Loucy (cell line): ENCODE measurements around the gene TJP1.
A peak's percentile ranks its signal among the peaks of the same experiment; 100 is the strongest.

Source experiments
- H2AFZ ChIP-seq: fragments of 200-600 bp; sonication (generic); 2 replicates; pipeline ENCODE4 v1.6.0; 2016; ENCODE audit warnings: antibody characterized with exemption, mild to moderate bottlenecking, low read length, moderate library complexity
- H3F3A ChIP-seq: fragments of 200-600 bp; 2 replicates; pipeline ENCODE4 v1.6.0; 2016; ENCODE audit warnings: antibody characterized with exemption, low read depth, mild to moderate bottlenecking
- H3K27me3 ChIP-seq: fragments of 200-600 bp; sonication (generic); 2 replicates; pipeline ENCODE4 v1.6.1; 2014; ENCODE audit warnings: low read length, mild to moderate bottlenecking; ENCODE audit not compliant: insufficient read depth, poor library complexity, severe bottlenecking
- H3K36me3 ChIP-seq: fragments of 200-600 bp; sonication (generic); 2 replicates; pipeline ENCODE4 v1.6.1; 2016; ENCODE audit warnings: low read length; ENCODE audit not compliant: insufficient read depth
- H3K4me1 ChIP-seq: fragments of 200-600 bp; sonication (generic); 2 replicates; pipeline ENCODE4 v1.5.1; 2014; ENCODE audit warnings: low read length, mild to moderate bottlenecking; ENCODE audit not compliant: insufficient read depth, poor library complexity, severe bottlenecking
- H3K4me2 ChIP-seq: fragments of 200-600 bp; sonication (generic); 2 replicates; pipeline ENCODE4 v1.6.0; 2014; ENCODE audit warnings: antibody characterized with exemption, low read length, low read depth, mild to moderate bottlenecking; ENCODE audit not compliant: poor library complexity, severe bottlenecking
- H3K4me3 ChIP-seq: fragments of 200-600 bp; sonication (generic); 2 replicates; pipeline ENCODE4 v1.5.1; 2014; ENCODE audit warnings: low read length, mild to moderate bottlenecking, mixed read lengths; ENCODE audit not compliant: poor library complexity, severe bottlenecking
- H3K79me2 ChIP-seq: fragments of 200-600 bp; sonication (generic); 2 replicates; pipeline ENCODE4 v1.6.1; 2014; ENCODE audit warnings: low read length; ENCODE audit not compliant: insufficient read depth
- H3K9ac ChIP-seq: fragments of 200-600 bp; sonication (generic); 2 replicates; pipeline ENCODE4 v1.6.0; 2014; ENCODE audit warnings: mild to moderate bottlenecking, low read depth, low read length, moderate library complexity; ENCODE audit not compliant: poor library complexity, severe bottlenecking
- H3K9me2 ChIP-seq: fragments of 200-600 bp; sonication (generic); replicated peaks from 2 replicates; pipeline ENCODE4 v1.6.1; 2016; ENCODE audit warnings: low read depth, low read length, mixed read lengths
- H3K9me3 ChIP-seq: fragments of 200-600 bp; sonication (generic); 2 replicates; pipeline ENCODE4 v1.6.1; 2014; ENCODE audit warnings: mild to moderate bottlenecking, antibody characterized with exemption, low read length, low read depth; ENCODE audit not compliant: insufficient read depth
- H4K20me1 ChIP-seq: fragments of 200-600 bp; sonication (generic); 2 replicates; pipeline ENCODE4 v1.6.0; 2014; ENCODE audit warnings: antibody characterized with exemption, low read length, mild to moderate bottlenecking; ENCODE audit not compliant: insufficient read depth, poor library complexity, severe bottlenecking
- EZH2phosphoT487 ChIP-seq: fragments of 200-600 bp; IDR thresholded peaks from 2 replicates; pipeline ENCODE4 v1.6.1; 2018; ENCODE audit warnings: antibody characterized with exemption, mild to moderate bottlenecking, moderate library complexity, borderline replicate concordance
- TF ChIP-seq, protein P1 (sequence below): fragments of 200-600 bp; sonication (generic); conservative IDR thresholded peaks from 2 replicates; pipeline ENCODE4 v1.5.1; 2014; ENCODE audit warnings: mild to moderate bottlenecking, antibody characterized with exemption, low read length

TJP1 gene

DNA sequence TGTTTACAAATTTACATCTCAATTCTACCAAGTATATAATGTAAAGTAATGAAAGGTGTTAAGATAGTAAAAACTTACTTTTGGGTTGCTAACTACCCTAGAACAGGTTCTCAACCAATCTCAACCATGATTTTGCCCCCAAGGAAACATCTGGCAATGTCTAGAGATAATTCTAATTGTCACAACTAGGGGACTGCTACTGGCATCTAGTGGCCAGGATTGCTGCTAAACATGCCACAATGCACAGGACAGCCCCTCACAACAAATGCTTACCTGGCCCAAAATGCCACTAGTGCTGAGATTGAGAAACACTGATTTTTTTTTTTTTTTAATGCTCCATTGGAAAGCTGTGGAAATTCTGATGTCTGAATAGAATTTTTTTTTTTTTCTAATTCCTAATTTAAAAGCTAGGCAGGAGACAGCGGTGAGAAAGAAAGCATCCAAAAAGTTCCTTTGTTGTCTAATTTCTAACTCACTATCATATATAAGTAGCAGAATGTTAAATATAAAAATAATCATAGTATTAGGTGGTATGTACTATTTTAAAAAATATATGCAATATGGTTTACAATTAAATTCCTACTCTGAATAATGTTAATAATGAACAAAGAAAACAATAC, 81.5 kb downstream of the TJP1 start:
- TF ChIP-seq EZH2phosphoT487: no peak
- TF ChIP-seq, protein P1, sequence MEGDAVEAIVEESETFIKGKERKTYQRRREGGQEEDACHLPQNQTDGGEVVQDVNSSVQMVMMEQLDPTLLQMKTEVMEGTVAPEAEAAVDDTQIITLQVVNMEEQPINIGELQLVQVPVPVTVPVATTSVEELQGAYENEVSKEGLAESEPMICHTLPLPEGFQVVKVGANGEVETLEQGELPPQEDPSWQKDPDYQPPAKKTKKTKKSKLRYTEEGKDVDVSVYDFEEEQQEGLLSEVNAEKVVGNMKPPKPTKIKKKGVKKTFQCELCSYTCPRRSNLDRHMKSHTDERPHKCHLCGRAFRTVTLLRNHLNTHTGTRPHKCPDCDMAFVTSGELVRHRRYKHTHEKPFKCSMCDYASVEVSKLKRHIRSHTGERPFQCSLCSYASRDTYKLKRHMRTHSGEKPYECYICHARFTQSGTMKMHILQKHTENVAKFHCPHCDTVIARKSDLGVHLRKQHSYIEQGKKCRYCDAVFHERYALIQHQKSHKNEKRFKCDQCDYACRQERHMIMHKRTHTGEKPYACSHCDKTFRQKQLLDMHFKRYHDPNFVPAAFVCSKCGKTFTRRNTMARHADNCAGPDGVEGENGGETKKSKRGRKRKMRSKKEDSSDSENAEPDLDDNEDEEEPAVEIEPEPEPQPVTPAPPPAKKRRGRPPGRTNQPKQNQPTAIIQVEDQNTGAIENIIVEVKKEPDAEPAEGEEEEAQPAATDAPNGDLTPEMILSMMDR: peak; percentile 65
- Histone ChIP-seq H3K4me1 (no peaks in the 10 kb centered on the region), H3K4me3 (no peak overlapping the region), H3K79me2 (no peaks in the 10 kb centered on the region), H3F3A (no peaks in the 10 kb centered on the region), H3K9ac (no peak overlapping the region), H3K9me3 (no peaks in the 10 kb centered on the region), H4K20me1 (no peaks in the 10 kb centered on the region), H3K9me2 (no peaks in the 10 kb centered on the region), H3K4me2 (no peak overlapping the region), H3K27me3 (no peaks in the 10 kb centered on the region), H3K36me3 (no peaks in the 10 kb centered on the region), H2AFZ (no peak overlapping the region)

DNA sequence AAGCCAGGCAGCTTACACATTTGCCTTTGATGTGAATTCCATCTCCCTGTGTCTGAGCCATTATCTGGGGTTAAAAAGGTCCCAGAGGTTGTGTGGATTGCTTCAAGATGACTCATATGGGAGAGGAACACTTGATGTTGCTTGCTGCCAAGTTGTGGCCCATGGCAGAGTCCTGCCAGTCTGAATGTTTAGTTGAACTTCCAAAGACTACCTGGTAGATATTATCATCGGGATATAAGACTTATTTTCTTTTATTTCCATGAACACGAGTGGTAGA, 85.6 kb downstream of the TJP1 start:
- H3K4me2 ChIP-seq: no peak overlapping the region
- H3K9me3 ChIP-seq: no peaks in the 10 kb centered on the region
- no peak overlapping the region for H3K9ac ChIP-seq
- no peaks in the 10 kb centered on the region for H4K20me1 ChIP-seq
- no peaks in the 10 kb centered on the region for H3K27me3 ChIP-seq
- H3K36me3 ChIP-seq: no peaks in the 10 kb centered on the region
- H2AFZ ChIP-seq: no peak overlapping the region
- no peak overlapping the region for H3K4me3 ChIP-seq
- no peaks in the 10 kb centered on the region for H3K4me1 ChIP-seq
- TF ChIP-seq EZH2phosphoT487: no peak
- TF ChIP-seq, protein P1: no peak
- no peaks in the 10 kb centered on the region for H3K79me2 ChIP-seq
- no peaks in the 10 kb centered on the region for H3F3A ChIP-seq
- H3K9me2 ChIP-seq: no peaks in the 10 kb centered on the region

DNA sequence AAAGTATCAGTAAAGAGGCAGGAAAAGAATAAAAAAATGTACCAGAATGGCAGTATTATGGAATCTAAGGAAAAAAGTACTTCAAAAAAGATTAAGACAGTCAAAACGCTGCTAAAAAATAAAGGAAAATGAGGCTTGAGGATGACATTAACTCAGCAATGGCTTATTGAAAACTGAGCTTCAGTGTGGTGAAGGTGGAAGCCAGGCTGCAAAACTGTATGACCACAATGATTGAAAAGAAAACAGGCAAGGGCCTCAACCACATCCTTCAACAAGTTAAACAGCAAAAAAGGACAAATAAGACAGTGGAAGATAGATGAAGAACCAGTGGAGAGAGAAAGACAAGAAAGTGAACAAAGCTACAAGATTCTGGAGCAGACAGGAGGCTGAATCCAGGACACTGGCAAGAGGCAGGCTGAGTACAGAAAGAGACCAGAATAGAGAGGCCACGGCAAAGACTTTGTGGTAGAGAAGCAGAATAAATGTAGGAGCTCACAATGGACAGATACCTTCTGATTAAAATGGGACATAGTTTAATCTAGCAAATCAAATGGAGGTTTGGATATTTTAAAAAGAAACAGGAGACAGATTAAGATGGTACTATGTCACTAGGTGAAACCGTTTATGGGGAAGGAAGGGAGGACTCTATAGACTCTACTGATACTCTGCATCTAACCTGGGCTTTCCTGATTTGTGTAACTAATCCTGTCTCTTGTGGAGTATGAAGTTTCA, 86.1 kb downstream of the TJP1 start:
- no peaks in the 10 kb centered on the region for H3F3A ChIP-seq
- H3K9ac ChIP-seq: no peak overlapping the region
- no peak overlapping the region for H3K4me2 ChIP-seq
- no peaks in the 10 kb centered on the region for H3K36me3 ChIP-seq
- no peaks in the 10 kb centered on the region for H3K4me1 ChIP-seq
- H3K9me2 ChIP-seq: no peaks in the 10 kb centered on the region
- no peak overlapping the region for H2AFZ ChIP-seq
- no peaks in the 10 kb centered on the region for H3K27me3 ChIP-seq
- no peaks in the 10 kb centered on the region for H4K20me1 ChIP-seq
- no peaks in the 10 kb centered on the region for H3K9me3 ChIP-seq
- H3K79me2 ChIP-seq: no peaks in the 10 kb centered on the region
- H3K4me3 ChIP-seq: no peak overlapping the region
- TF ChIP-seq, protein P1: no peak
- no peak for TF ChIP-seq EZH2phosphoT487
